ENCODE results near the gene SEZ6.
A peak's percentile ranks its signal among the peaks of the same experiment; 100 is the strongest.

SEZ6 gene

DNA sequence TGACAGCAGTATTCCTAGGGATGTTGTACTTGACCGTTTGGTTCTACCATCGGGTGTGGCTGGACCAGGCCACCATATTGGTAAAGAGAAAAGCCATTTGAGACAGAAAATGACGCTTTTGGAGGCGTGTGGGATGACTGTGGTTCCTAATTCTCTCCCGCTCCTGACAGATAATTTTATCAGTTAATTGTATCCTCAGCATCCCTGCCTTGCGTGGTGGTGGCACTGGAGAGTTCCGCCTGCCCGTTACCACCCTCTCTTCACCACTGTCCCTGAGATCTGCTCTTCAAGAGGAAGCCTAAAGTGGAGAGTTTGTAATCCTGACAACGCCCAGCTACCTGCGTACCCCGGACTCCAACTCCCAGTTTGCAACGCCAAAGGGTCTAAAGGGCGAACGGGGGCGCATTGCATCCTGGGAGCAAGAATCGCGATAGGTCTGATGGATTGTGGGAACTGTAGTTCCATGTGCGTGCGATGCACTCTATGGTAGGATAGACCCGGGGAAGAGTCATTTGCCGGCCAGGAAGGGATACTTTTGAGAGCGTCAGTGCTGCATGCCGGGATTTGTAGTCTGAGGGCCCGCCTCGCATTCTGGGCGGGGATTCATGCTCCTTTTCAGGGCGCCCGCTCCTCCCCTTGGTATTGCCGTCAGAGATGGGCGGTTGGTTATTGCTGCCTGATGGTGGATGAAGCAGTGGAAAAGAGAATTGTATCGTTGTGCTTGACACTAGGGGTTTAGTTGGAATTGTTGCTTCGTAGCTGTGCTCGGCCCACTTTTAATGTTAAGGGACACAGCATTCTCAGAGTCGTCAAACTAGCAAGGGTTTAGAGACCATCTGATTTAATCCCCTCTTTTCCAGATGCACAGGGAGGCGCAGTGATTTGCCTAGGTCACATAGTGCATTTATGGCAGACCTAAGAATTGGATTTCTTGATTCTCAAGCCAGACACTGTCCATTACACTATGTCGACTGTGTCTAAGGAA lies 53.5 kb downstream of the SEZ6 start:
- DNase-seq (ENCODE audit: low read depth in 1 of 2, low spot score in 1 of 2): peak; percentile 94 to 100
- no peak for TF ChIP-seq JUND (IDR thresholded peaks at IDR 0.05; ENCODE audit: low read depth)
- in situ Hi-C loops (cut with HindIII; ENCODE audit: low pct_unique_long_range_greater_than_20kb, low sequenced_read_pairs): no loop called here

GRCh38 chr17:28951428-28951990 lies 54.3 kb downstream of the SEZ6 start, which contains the start of gene PHF12:
TSS of gene PHF12 (minus strand) at chr17:28951518. CDS start at chr17:28950960, 558 bp downstream.
- DNase-seq (ENCODE audit: low read depth in 1 of 2, low spot score in 1 of 2): peak; percentile 95 to 100
- TF ChIP-seq JUND (IDR thresholded peaks at IDR 0.05; ENCODE audit: low read depth): no peak
- in situ Hi-C loops (cut with HindIII; ENCODE audit: low pct_unique_long_range_greater_than_20kb, low sequenced_read_pairs): no loop called here

- DNase-seq (ENCODE audit: low read depth in 1 of 2, low spot score in 1 of 2): no peak
- in situ Hi-C loops (cut with HindIII; ENCODE audit: low pct_unique_long_range_greater_than_20kb, low sequenced_read_pairs): no loop called here
- no peak for TF ChIP-seq JUND (IDR thresholded peaks at IDR 0.05; ENCODE audit: low read depth)
Observed at GRCh38 chr17:28950752-28951427, 54.9 kb downstream of the SEZ6 start.

- peak in 1 of 2 experiments; percentile 42 for DNase-seq (ENCODE audit: low read depth in 1 of 2, low spot score in 1 of 2)
- TF ChIP-seq JUND (IDR thresholded peaks at IDR 0.05; ENCODE audit: low read depth): no peak
- in situ Hi-C loops (cut with HindIII; ENCODE audit: low pct_unique_long_range_greater_than_20kb, low sequenced_read_pairs): no loop called here
Observed at GRCh38 chr17:28950017-28950751, 55.6 kb downstream of the SEZ6 start.

- TF ChIP-seq JUND (IDR thresholded peaks at IDR 0.05; ENCODE audit: low read depth): no peak
- in situ Hi-C loops (cut with HindIII; ENCODE audit: low pct_unique_long_range_greater_than_20kb, low sequenced_read_pairs): no loop called here
- DNase-seq (ENCODE audit: low read depth in 1 of 2, low spot score in 1 of 2): peak; percentile 44 to 83
Observed at GRCh38 chr17:28949185-28950016, 56.4 kb downstream of the SEZ6 start.

DNA sequence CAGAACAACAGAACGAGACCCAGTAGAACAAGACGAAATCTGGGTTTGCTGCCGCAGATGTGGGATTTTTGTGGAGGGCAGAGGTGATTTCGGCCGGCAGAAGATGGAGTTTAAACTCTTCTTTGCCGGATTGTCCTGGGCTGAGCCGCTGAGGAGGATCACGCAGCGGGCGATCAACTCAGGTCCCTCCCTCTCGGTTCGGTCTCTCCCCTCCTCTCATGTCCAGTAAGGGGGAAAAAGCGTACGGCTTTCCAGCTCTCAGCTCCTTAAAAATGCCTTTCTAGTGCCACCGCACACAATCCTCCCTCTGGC lies 57.0 kb downstream of the SEZ6 start:
- no peak for TF ChIP-seq JUND (IDR thresholded peaks at IDR 0.05; ENCODE audit: low read depth)
- in situ Hi-C loops (cut with HindIII; ENCODE audit: low pct_unique_long_range_greater_than_20kb, low sequenced_read_pairs): no loop called here
- DNase-seq (ENCODE audit: low read depth in 1 of 2, low spot score in 1 of 2): no peak

DNA sequence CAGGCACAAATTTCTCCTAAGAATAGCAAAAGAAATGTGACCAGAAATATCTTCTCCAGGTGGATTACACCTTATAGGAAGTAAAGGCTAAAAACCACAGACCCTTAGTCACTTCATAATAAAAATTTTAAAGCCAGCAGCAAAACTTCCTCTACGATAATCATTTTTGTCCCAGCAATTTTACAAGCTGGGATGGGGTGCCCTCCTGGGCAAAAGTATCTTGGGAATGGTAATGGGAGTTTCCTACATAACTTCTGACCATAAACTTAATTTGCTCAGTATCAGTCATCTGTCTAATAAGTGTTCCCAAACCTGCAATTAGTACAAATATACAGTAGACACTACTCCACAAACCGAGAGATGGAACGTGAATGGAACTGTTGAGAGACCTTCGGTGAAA lies 57.5 kb downstream of the SEZ6 start:
- in situ Hi-C loops (cut with HindIII; ENCODE audit: low pct_unique_long_range_greater_than_20kb, low sequenced_read_pairs): no loop called here
- no peak for DNase-seq (ENCODE audit: low read depth in 1 of 2, low spot score in 1 of 2)
- no peak for TF ChIP-seq JUND (IDR thresholded peaks at IDR 0.05; ENCODE audit: low read depth)

- no peak for TF ChIP-seq JUND (IDR thresholded peaks at IDR 0.05; ENCODE audit: low read depth)
- no peak for DNase-seq (ENCODE audit: low read depth in 1 of 2, low spot score in 1 of 2)
- in situ Hi-C loops (cut with HindIII; ENCODE audit: low pct_unique_long_range_greater_than_20kb, low sequenced_read_pairs): no loop called here
Observed at GRCh38 chr17:28947639-28948038, 58.2 kb downstream of the SEZ6 start.

DNA sequence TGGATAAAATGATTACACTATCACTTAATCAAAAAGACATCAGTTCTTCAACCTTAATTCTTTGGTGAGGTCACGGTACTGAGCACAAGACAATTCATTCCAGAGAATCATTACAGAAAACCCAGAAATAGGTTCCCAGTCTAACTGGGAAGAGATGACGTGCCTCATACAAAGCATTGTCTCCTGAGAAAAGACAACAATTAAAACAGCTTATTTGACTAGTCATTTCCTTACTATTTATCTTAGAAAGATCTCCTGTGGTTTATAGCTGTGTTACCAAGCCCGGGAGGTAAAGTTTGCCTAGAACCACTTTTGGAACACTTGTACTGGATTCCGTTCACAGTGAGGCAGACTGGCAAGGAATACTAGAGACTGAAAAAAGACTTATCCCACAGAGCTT lies 59.6 kb downstream of the SEZ6 start:
- TF ChIP-seq JUND (IDR thresholded peaks at IDR 0.05; ENCODE audit: low read depth): no peak
- peak in 1 of 2 experiments; percentile 82 for DNase-seq (ENCODE audit: low read depth in 1 of 2, low spot score in 1 of 2)
- in situ Hi-C loops (cut with HindIII; ENCODE audit: low pct_unique_long_range_greater_than_20kb, low sequenced_read_pairs): no loop called here

- TF ChIP-seq JUND (IDR thresholded peaks at IDR 0.05; ENCODE audit: low read depth): no peak
- in situ Hi-C loops (cut with HindIII; ENCODE audit: low pct_unique_long_range_greater_than_20kb, low sequenced_read_pairs): no loop called here
- no peak for DNase-seq (ENCODE audit: low read depth in 1 of 2, low spot score in 1 of 2)
Observed at GRCh38 chr17:28944862-28945741, 60.7 kb downstream of the SEZ6 start.

- no peak for TF ChIP-seq JUND (IDR thresholded peaks at IDR 0.05; ENCODE audit: low read depth)
- no peak for DNase-seq (ENCODE audit: low read depth in 1 of 2, low spot score in 1 of 2)
- in situ Hi-C loops (cut with HindIII; ENCODE audit: low pct_unique_long_range_greater_than_20kb, low sequenced_read_pairs): no loop called here
Observed at GRCh38 chr17:28944343-28944742, 61.5 kb downstream of the SEZ6 start.
